Pancreas (tissue), 10 donors: ENCODE data around the gene ASPA. TPM values are rescaled to one million over a fixed set of nuclear protein-coding genes. Genes with fewer than 3 reads are reported as not detected.
"Not testable (repeated sequence)": the region's sequence is repeated elsewhere in the genome, so short reads cannot be mapped to it uniquely, and the experiment has no call there.

Experiments used
- ATAC-seq, 4 donors: fragments of 200-7000 bp; cut with Tn5 transposase; one replicate each; pipeline versions ENCODE4 v1.8.0 to v1.9.1; 2020; ENCODE audit warnings: mild to moderate bottlenecking in 4 of 4, moderate library complexity in 4 of 4
- DNase-seq, 6 donors: peaks; one replicate each; pipeline ENCODE4 v3.0.0-alpha.2; 2020
- FAIRE-seq: peaks from 2 replicates; lab custom pipeline; 2012; peaks lifted over from hg19 to GRCh38; lab: Jason Lieb, UNC
- H3K27ac ChIP-seq, 4 donors: fragments of 200-600 bp; sonication (generic); 1 replicate in 3 of 4; 2 replicates in 1 of 4; pipeline versions ENCODE4 v1.5.0 to v1.8.0; 2020
- H3K27me3 ChIP-seq, 4 donors: fragments of 200-600 bp; one replicate each; pipeline ENCODE4 v1.8.0; 2021
- H3K36me3 ChIP-seq, 3 donors: fragments of 200-600 bp; sonication (generic) in 1 of 3; one replicate each; pipeline versions ENCODE4 v1.5.0 to v1.8.0; 2020 to 2021
- H3K4me1 ChIP-seq, 3 donors: fragments of 200-600 bp; one replicate each; pipeline ENCODE4 v1.8.0; 2021
- H3K4me3 ChIP-seq, 4 donors: fragments of 200-600 bp; sonication (generic) in 2 of 4; one replicate each; pipeline versions ENCODE4 v1.5.0 to v1.8.0; 2020 to 2021
- H3K9me3 ChIP-seq, 4 donors: fragments of 200-600 bp; one replicate each; pipeline ENCODE4 v1.8.0; 2021
- WGBS, 2 donors: extraction: QIAGEN DNeasy Blood & Tissue Kit; methylation state at CpG; one replicate each; pipeline ENCODE4 v1.1.7; 2013; 5-methylcytosine and 5-hydroxymethylcytosine counted together
- intact Hi-C, 3 donors: fragments of 100-400 bp; cut with DNase I; formaldehyde crosslinking; loops; one replicate each; pipeline versions ENCODE4 v1.11.1 to v1.14.2; 2022
- polyA plus RNA-seq, 2 donors: library from polyadenylated mRNA; stranded (reverse); fragments of 200-250 nt; gene quantifications; one replicate each; pipeline ENCODE4 v1.2.3, GENCODE V29; 2013
- total RNA-seq, 6 donors: library from RNA; stranded (reverse); fragmentation: NEBNext Ultra II Directional in 4 of 6; extraction: Animal tissue kit (Norgen Biotek cat#: 25700) in 4 of 6; gene quantifications; one replicate each; pipeline versions ENCODE4 v1.2.1 to v1.2.4, GENCODE V29; 2021 to 2023
- TF ChIP-seq, protein P1 (sequence below), 4 donors: fragments of 200-600 bp; sonication (generic) in 3 of 4; IDR thresholded peaks; one replicate each; pipeline versions ENCODE4 v1.5.0 to v1.8.0; 2021; ENCODE audit warnings: antibody characterized with exemption in 4 of 4
- donor health status: healthy with polysubstance abuse.
- donor health status: DM: no; HTN: no; CAD: no; lungs with moderate emphysema.
- donor health status: DM: no; HTN: no; CAD: no.
- donor health status: control.
- donor health status: control.
- donor health status: Bipolar disorder and iron deficiency.
- donor health status: DM: yes; HTN: yes; CAD: no.
- donor health status: DM: no; HTN: no; CAD: no.
- donor health status: DM: no; HTN: no; CAD: no.
- donor health status: DM: yes; HTN: yes; CAD: no.

Gene ASPA
- total and polyA plus RNA-seq, 8 donors: 0.38 to 1.1 (median 0.70) TPM

DNA sequence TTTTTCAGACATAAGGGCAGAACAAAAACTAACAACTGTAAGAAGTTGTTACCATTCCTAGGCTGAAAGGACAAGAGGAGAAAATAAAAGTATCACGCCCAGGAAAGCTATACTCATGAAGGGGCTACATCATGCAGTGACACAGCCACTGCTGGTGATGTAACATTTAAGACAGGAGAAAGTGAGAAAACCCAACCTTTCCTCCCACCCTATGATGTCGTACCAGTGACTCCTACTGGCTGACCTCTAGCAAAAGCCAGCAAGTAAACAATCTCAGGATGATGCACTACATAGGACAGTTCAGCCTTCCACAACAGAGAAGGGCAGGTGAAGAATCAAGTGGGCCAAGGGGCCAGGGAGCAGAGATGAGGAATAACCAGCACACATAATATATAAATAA, 28.2 kb upstream of the ASPA start:
- Histone ChIP-seq H3K27me3 (no peaks in the 10 kb centered on the region), H3K36me3 (no peaks in the 10 kb centered on the region), H3K9me3 (no peaks in the 10 kb centered on the region), H3K4me1 (peaks cover 0 to 6% (median 5%) of the 10 kb centered on the region in 3 donors), H3K4me3 (no peak overlapping the region), H3K27ac (no peak overlapping the region)
- WGBS, 2 donors: 76 to 78% methylated on average over 2 of the region's 2 CpGs
- ATAC-seq (peak in 1 of 4 donors; percentile 26), DNase-seq (no peak), FAIRE-seq (no peak)
- TF ChIP-seq, protein P1, sequence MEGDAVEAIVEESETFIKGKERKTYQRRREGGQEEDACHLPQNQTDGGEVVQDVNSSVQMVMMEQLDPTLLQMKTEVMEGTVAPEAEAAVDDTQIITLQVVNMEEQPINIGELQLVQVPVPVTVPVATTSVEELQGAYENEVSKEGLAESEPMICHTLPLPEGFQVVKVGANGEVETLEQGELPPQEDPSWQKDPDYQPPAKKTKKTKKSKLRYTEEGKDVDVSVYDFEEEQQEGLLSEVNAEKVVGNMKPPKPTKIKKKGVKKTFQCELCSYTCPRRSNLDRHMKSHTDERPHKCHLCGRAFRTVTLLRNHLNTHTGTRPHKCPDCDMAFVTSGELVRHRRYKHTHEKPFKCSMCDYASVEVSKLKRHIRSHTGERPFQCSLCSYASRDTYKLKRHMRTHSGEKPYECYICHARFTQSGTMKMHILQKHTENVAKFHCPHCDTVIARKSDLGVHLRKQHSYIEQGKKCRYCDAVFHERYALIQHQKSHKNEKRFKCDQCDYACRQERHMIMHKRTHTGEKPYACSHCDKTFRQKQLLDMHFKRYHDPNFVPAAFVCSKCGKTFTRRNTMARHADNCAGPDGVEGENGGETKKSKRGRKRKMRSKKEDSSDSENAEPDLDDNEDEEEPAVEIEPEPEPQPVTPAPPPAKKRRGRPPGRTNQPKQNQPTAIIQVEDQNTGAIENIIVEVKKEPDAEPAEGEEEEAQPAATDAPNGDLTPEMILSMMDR (IDR thresholded peaks at IDR 0.05): no peak
- intact Hi-C loops: no loop called here

DNA sequence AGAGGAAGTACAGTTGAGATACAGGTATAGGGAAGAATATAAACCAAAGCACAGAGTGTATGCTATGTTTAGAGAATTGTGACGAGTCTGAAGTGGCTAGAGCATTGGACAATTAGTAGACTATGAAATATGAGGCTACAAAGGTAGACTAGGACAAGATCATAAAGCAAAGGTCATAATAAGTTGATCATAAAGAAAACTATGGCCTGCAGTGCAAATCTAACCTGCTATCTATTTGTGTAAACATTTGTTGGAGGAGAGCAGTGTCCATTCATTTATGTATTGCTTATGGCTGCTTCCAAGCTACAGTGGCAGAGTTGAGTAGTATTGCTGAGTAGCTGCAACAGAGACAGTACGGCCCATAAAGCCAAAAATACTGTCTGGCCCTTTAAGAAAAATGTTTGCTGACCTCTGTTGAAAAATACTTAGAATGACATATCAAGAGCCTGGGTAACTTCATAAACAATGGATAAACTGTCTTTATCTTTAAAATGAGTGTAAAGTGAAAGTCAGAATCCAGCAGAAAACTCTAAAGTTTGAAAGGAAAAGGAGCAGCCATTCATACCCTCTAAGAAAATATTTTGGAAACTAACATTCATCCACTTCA, 27.6 kb upstream of the ASPA start:
- TF ChIP-seq, protein P1 (IDR thresholded peaks at IDR 0.05): no peak
- Histone ChIP-seq H3K36me3 (no peaks in the 10 kb centered on the region), H3K9me3 (no peaks in the 10 kb centered on the region), H3K4me3 (no peak overlapping the region), H3K4me1 (peaks cover 0 to 6% (median 5%) of the 10 kb centered on the region in 3 donors), H3K27me3 (no peaks in the 10 kb centered on the region), H3K27ac (no peak overlapping the region)
- no peak for DNase-seq
- 51 to 54% methylated on average over 2 of the region's 2 CpGs for WGBS, 2 donors
- intact Hi-C loops: no loop called here
- no peak for FAIRE-seq
- peak in 1 of 4 donors; percentile 47 for ATAC-seq

DNA sequence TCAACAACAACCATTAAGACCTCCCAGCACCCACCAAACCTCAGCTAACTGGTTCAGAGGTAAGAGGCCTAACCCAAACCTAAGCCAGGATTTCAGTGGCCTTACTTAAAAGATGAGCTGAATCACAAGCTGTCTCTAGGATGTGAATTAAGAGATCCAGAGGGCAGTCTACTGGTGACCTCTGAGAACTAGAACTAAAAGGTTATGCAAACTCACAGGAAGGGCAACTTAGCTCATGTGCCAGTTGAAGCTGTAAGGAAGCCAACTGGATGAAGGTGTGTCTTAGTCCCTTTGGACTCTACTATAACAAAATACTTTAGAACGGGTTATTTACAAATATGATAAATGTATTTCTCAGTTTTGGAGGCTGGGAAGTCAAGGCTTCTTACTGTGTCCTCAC, 9.4 kb upstream of the ASPA start:
- ATAC-seq, H3K4me1 ChIP-seq, H3K27ac ChIP-seq, H3K27me3 ChIP-seq, FAIRE-seq, intact Hi-C loops, DNase-seq, H3K4me3 ChIP-seq, H3K36me3 ChIP-seq, H3K9me3 ChIP-seq: not testable (repeated sequence)
- WGBS, 2 donors: 54 to 67% methylated on average over 1 of the region's 1 CpG

DNA sequence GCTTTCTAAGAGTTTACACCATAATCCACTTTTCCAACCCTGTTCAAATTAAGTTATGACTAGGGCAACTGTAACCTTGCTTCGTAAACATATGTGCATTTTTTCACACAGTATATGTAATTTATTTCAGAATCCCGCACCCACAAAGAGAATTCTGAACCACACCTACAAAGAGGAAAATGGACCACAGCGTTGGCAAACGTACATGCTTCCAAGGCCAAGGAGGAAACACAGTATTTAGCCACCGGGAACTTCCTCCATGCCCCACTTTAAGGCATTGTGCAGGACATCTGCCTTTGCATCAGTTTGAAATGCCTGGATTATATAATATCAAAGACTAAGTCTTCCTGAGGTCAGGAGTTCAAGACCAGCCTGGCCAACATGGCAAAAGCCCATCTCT, 6.3 kb upstream of the ASPA start:
- TF ChIP-seq, protein P1 (IDR thresholded peaks at IDR 0.05): no peak
- Histone ChIP-seq H3K36me3 (no peaks in the 10 kb centered on the region), H3K4me3 (no peak overlapping the region), H3K27me3 (no peaks in the 10 kb centered on the region), H3K27ac (no peak overlapping the region), H3K4me1 (peaks cover 0 to 6% (median 0%) of the 10 kb centered on the region in 3 donors), H3K9me3 (no peaks in the 10 kb centered on the region)
- DNase-seq (no peak), ATAC-seq (no peak), FAIRE-seq (no peak)
- 60 to 64% methylated on average over 5 of the region's 5 CpGs for WGBS, 2 donors
- intact Hi-C loops: no loop called here

DNA sequence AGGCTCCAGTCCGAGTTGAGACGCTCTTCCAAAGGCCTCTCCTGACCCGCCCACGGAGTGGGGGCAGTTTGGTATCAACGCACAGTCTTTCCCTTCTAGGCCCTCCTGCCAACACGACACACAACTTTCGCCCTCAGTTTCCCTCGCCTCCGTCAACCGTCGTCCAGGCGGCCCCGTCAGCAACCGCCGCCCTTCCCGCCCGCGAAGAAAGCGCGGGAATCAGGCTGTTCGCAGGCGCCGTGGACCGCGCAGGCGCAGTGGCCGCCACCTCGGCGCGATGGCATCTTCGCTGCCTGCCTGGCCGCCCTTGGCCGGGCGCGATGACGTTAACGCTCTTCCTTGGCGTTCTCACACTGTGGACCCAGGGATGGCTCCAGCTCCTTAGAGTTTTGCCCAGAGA, 4.2 kb upstream of the ASPA start, which contains the start of gene SPATA22:
SPATA22 (minus strand) TSS at position 221 of the 400 bp plus-strand sequence. CDS start 2,494 bp downstream, outside the sequence.
- 94% methylated on average over 38 of the region's 38 CpGs for WGBS, 2 donors
- Histone ChIP-seq H3K27ac (no peak within 1 kb of the TSS), H3K36me3 (no peaks in the 10 kb centered on the region), H3K27me3 (no peaks in the 10 kb centered on the region), H3K9me3 (no peaks in the 10 kb centered on the region), H3K4me3 (no peak within 1 kb of the TSS), H3K4me1 (peaks cover 0 to 12% (median 0%) of the 10 kb centered on the region in 3 donors)
- DNase-seq: no peak
- intact Hi-C loops: no loop called here
- FAIRE-seq: no peak
- no peak for ATAC-seq
- TF ChIP-seq, protein P1 (IDR thresholded peaks at IDR 0.05): no peak
